Aorta (tissue), 5 donors: ENCODE measurements around the gene RLN1. TPM values are rescaled to one million over a fixed set of nuclear protein-coding genes. Genes with fewer than 3 reads are reported as not detected.
"Not testable (repeated sequence)": the region's sequence is repeated elsewhere in the genome, so short reads cannot be mapped to it uniquely, and the experiment has no call there.

Source experiments
- ATAC-seq: fragments of 200-7000 bp; cut with Tn5 transposase; one replicate; pipeline ENCODE4 v1.9.1; 2022; ENCODE audit warnings: moderate library complexity; ENCODE audit not compliant: low FRiP score
- DNase-seq, 2 donors: peaks; one replicate each; pipeline ENCODE4 v3.0.0-alpha.2; 2020
- H3K27ac ChIP-seq, 2 donors: one replicate each; pipeline ENCODE4 v1.5.1; 2013; ENCODE audit warnings: low read length in 2 of 2, mild to moderate bottlenecking in 2 of 2, moderate library complexity in 2 of 2, control low read depth in 1 of 2, inconsistent platforms in 1 of 2, low read depth in 1 of 2
- H3K27me3 ChIP-seq, 2 donors: one replicate each; pipeline ENCODE4 v1.6.1; 2013; ENCODE audit warnings: control low read depth in 1 of 2, low read length in 1 of 2, mild to moderate bottlenecking in 1 of 2, moderate library complexity in 1 of 2; ENCODE audit not compliant: insufficient read depth in 2 of 2, control insufficient read depth in 1 of 2
- H3K36me3 ChIP-seq, 2 donors: one replicate each; pipeline ENCODE4 v1.6.1; 2013; ENCODE audit warnings: control low read depth in 1 of 2, low read length in 1 of 2, mild to moderate bottlenecking in 1 of 2; ENCODE audit not compliant: insufficient read depth in 2 of 2, control insufficient read depth in 1 of 2
- H3K4me1 ChIP-seq, 2 donors: one replicate each; pipeline ENCODE4 v1.6.1; 2013; ENCODE audit warnings: low read length in 2 of 2, control low read depth in 1 of 2, mild to moderate bottlenecking in 1 of 2, moderate library complexity in 1 of 2; ENCODE audit not compliant: insufficient read depth in 2 of 2, control insufficient read depth in 1 of 2
- H3K4me3 ChIP-seq, 2 donors: one replicate each; pipeline ENCODE4 v1.5.1; 2013; ENCODE audit warnings: low read length in 2 of 2, control low read depth in 1 of 2, mild to moderate bottlenecking in 1 of 2
- H3K9me3 ChIP-seq: one replicate; pipeline ENCODE4 v1.6.1; 2013; ENCODE audit warnings: mild to moderate bottlenecking, low read length; ENCODE audit not compliant: control insufficient read depth
- WGBS, 2 donors: extraction: QIAGEN DNeasy Blood & Tissue Kit; methylation state at CpG; one replicate each; pipeline ENCODE4 v1.1.7; 2013; 5-methylcytosine and 5-hydroxymethylcytosine counted together
- intact Hi-C, 2 donors: fragments of 100-400 bp; cut with DNase I; formaldehyde crosslinking; loops; one replicate each; pipeline versions ENCODE4 v1.14.2 to v1.15.0; 2022
- polyA plus RNA-seq, 2 donors: library from polyadenylated mRNA; stranded (reverse); fragments of 200-250 nt; gene quantifications; one replicate each; pipeline ENCODE4 v1.2.3, GENCODE V29; 2013
- total RNA-seq, 2 donors: library from RNA; stranded (reverse); fragmentation: NEBNext Ultra II Directional; extraction: Animal tissue kit (Norgen Biotek cat#: 25700); gene quantifications; one replicate each; pipeline ENCODE4 v1.2.1, GENCODE V29; 2021
- donor health status: healthy with polysubstance abuse.
- donor health status: Bipolar disorder and iron deficiency.
- donor health status: DM: no; HTN: no; CAD: no.
- donor health status: DM: no; HTN: no; CAD: no.
- donor health status: DM: yes; HTN: yes; CAD: no.

RLN1 gene
- total and polyA plus RNA-seq, 4 donors: not detected

- Histone ChIP-seq H3K4me1 (no peaks in the 10 kb centered on the region), H3K9me3 (no peaks in the 10 kb centered on the region), H3K36me3 (no peaks in the 10 kb centered on the region), H3K27ac (no peak overlapping the region), H3K27me3 (no peaks in the 10 kb centered on the region), H3K4me3 (no peak overlapping the region)
- ATAC-seq (no peak), DNase-seq (no peak)
- whole genome bisulfite sequencing, 2 donors: 91 to 92% methylated on average over 4 of the region's 4 CpGs
- intact Hi-C loops: no loop called here
Observed at GRCh38 chr9:5336688-5337087, 3.0 kb downstream of the RLN1 start.

- H3K27ac ChIP-seq, H3K9me3 ChIP-seq, ATAC-seq, H3K4me1 ChIP-seq, intact Hi-C loops, H3K36me3 ChIP-seq, H3K27me3 ChIP-seq, DNase-seq, H3K4me3 ChIP-seq: not testable (repeated sequence)
- 77 to 79% methylated on average over 3 of the region's 3 CpGs for WGBS, 2 donors
Observed at GRCh38 chr9:5331276-5331675, 8.4 kb downstream of the RLN1 start.

- Histone ChIP-seq H3K4me1 (no peaks in the 10 kb centered on the region), H3K27me3 (no peaks in the 10 kb centered on the region), H3K4me3 (no peak overlapping the region), H3K27ac (no peak overlapping the region), H3K36me3 (no peaks in the 10 kb centered on the region), H3K9me3 (no peaks in the 10 kb centered on the region)
- WGBS, 2 donors: 63% methylated on average over 10 of the region's 10 CpGs
- intact Hi-C loops: no loop called here
- no peak for DNase-seq
- ATAC-seq: no peak
Observed at GRCh38 chr9:5326893-5327548, 12.7 kb downstream of the RLN1 start.

- Histone ChIP-seq H3K27ac (no peak overlapping the region), H3K9me3 (no peaks in the 10 kb centered on the region), H3K36me3 (no peaks in the 10 kb centered on the region), H3K4me1 (no peaks in the 10 kb centered on the region), H3K4me3 (no peak overlapping the region), H3K27me3 (no peaks in the 10 kb centered on the region)
- DNase-seq (no peak), ATAC-seq (no peak)
- intact Hi-C loops: no loop called here
Observed at GRCh38 chr9:5326187-5326586, 13.5 kb downstream of the RLN1 start.

GRCh38 chr9:5321601-5322000 is 18.1 kb downstream of the RLN1 start:
- H3K36me3 ChIP-seq, H3K27me3 ChIP-seq, H3K27ac ChIP-seq, ATAC-seq, H3K4me3 ChIP-seq, DNase-seq, H3K4me1 ChIP-seq, intact Hi-C loops, H3K9me3 ChIP-seq: not testable (repeated sequence)
- 69 to 87% methylated on average over 1 of the region's 1 CpG for WGBS, 2 donors

GRCh38 chr9:5321058-5321457 is 18.6 kb downstream of the RLN1 start:
- Histone ChIP-seq H3K27me3 (no peaks in the 10 kb centered on the region), H3K9me3 (no peaks in the 10 kb centered on the region), H3K27ac (no peak overlapping the region), H3K36me3 (no peaks in the 10 kb centered on the region), H3K4me3 (no peak overlapping the region), H3K4me1 (no peaks in the 10 kb centered on the region)
- no peak for DNase-seq
- intact Hi-C loops: no loop called here
- ATAC-seq: no peak
- 26 to 32% methylated on average over 1 of the region's 1 CpG for WGBS, 2 donors

- H3K27me3 ChIP-seq, H3K27ac ChIP-seq, intact Hi-C loops, ATAC-seq, H3K9me3 ChIP-seq, H3K4me3 ChIP-seq, H3K4me1 ChIP-seq, DNase-seq, H3K36me3 ChIP-seq: not testable (repeated sequence)
- WGBS, 2 donors: 93 to 99% methylated on average over 1 of the region's 1 CpG
Observed at GRCh38 chr9:5316406-5316805, 23.3 kb downstream of the RLN1 start.

GRCh38 chr9:5315187-5315923 is 24.3 kb downstream of the RLN1 start:
- Histone ChIP-seq H3K36me3 (no peaks in the 10 kb centered on the region), H3K27ac (no peak overlapping the region), H3K4me1 (no peaks in the 10 kb centered on the region), H3K4me3 (no peak overlapping the region), H3K27me3 (no peaks in the 10 kb centered on the region), H3K9me3 (peaks cover 5% of the 10 kb centered on the region)
- ATAC-seq (no peak), DNase-seq (no peak)
- WGBS, 2 donors: 64 to 67% methylated on average over 4 of the region's 4 CpGs
- intact Hi-C loops: no loop called here

GRCh38 chr9:5310851-5311250 is 28.8 kb downstream of the RLN1 start:
- H3K36me3 ChIP-seq: no peaks in the 10 kb centered on the region
- no peaks in the 10 kb centered on the region for H3K27me3 ChIP-seq
- no peak overlapping the region for H3K4me3 ChIP-seq
- intact Hi-C loops: no loop called here
- no peak overlapping the region for H3K27ac ChIP-seq
- ATAC-seq: no peak
- peaks cover 5% of the 10 kb centered on the region for H3K9me3 ChIP-seq
- no peaks in the 10 kb centered on the region for H3K4me1 ChIP-seq
- DNase-seq: no peak
